ENCODE data around the gene ABHD14A.
A peak's percentile ranks its signal among the peaks of the same experiment; 100 is the strongest.

DNA sequence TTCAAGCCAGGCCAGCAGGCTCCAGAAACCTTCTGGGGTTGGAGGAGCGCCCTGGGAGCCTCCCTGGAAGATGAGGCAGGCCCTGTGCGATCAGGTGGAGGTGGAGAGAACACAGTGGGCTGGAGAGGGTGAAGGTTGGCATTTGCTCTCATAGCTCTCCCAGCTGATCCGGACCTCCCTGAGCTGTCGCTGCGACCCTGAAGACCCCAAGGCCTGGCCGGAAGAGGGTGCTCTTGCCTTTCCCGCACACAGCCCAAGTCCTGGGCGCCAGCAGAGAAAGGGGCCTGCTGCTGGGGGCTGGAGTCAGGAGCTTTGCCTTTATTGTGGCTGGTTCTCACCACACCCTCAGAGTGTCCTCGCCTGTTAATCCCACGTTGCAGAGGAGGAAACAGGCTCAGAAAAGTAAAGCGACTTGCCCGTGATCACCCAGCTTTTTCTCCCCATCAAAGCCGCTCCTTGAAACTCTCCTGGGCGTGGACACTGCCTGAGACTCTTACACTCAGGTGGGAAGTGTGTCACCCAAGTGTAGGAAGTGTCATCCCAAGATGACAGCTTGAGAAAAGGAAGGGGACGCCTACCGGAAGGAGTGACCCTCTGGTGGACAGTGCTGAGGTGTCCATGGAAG, 29.4 kb downstream of the ABHD14A start:
- TF ChIP-seq CTCF (IDR thresholded peaks at IDR 0.05): peak in 5 of 6 experiments; percentile 32 to 51 (median 40)
- no peak for TF ChIP-seq POLR2A (IDR thresholded peaks at IDR 0.05)
